Activated CD8-positive, alpha-beta memory T cell treated with anti-CD3 and anti-CD28 coated beads, Interleukin-2, amount 50 U/mL, for 4 hours (primary cell): Measurements from ENCODE around the gene MPPED1.

Experiments
- DNase-seq: peaks from one replicate; pipeline ENCODE4 v3.0.0-alpha.2; 2020

The MPPED1 gene

DNA sequence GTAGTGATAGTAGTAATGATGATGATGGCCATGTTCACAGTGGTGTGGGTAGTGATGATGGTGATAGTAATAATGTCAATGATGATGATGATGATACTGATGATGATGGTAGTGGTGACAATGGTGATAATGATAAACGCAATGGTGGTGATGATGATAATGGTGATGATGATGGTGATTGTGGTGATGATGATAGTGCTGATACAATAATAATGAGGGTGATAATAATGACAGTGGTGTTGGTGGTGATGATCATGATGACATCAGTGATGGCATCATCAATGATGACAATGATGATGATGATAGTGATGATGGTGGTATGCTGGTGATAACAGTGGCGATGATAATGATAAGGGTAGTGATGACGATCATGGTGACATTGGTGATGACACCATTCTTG lies 92.3 kb downstream of the MPPED1 start:
- no peak for DNase-seq

DNA sequence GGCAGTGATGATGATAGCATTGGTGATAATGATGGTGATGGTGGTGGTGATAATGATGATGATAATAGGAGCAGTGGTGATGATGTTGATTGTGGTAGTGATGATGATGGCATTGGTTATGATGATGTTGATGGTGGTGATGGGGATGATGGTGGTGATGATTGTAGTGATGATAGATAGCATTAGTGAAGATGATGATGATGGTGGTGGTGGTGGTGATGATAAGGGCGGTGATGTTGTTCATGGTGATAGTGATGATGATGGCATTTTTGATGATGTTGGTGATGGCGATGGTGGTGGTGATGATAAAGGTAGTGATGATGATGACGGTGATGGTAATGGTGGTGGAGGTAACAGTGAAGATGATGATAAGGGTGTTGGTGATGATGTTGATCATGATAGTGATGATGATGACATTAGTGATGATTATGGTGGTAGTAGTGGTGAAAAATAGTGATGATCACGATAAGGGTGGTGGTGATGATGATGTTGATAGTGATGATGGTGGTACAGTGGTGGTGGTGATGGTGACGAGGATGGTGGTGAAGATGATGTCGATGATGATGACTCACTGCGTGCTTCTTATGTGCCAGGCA lies 93.0 kb downstream of the MPPED1 start:
- DNase-seq = no peak

DNA sequence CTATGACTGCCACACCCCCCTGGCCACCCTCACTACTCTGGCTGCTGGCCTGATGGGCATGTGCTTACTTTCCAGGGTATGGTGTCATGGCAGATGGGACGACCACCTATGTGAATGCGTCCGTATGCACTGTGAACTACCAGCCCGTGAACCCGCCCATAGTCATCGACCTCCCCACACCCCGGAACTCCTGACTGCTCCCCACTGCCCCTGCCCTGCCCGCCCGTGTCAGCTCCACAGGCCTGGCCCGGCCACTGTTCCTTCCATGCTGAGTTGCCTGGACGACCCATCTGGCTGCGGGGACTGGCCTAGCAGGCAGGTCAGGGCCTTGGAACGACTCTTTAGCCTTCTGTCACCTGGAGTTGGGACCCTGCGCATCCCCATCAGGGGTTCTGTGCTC lies 93.6 kb downstream of the MPPED1 start:
- no peak for DNase-seq

DNA sequence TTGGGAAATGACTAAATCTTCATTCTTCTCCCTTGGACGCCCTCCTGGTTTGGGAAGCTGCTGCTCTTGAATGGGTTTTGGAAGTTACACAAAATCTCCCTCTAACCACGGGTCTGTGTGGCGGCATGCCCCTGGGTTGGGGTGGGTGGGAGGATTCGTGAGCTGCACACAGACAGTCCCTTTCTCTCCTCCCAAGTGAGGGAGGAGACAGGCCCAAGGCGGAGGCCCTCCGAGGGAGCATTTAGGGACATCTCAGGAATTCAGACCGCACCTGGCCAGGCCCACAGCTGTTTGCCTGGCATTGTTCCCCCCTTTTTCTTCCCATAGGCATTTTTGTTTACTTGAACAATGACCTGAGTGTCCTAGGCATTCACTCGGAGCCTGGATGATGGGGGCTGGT lies 94.1 kb downstream of the MPPED1 start:
- no peak for DNase-seq

DNA sequence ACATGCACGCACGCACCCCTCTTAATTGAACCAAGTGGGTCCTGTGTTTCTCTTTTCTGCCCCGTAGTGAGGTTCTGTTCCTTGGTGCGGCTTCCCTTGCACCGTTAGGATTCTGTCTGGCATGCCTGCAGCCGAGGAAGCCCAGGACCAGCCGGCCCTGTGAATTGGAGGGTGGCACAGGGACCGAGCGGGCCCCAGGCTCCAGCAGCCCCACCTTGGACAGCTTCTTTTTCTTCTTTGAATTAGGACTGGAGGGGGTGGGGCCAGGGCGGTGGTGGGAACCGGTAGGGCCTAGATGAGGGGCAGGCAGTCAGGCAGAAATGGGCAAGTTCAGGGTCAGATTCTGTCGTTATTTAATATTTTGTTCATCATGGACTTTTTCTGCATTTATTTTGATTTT lies 94.7 kb downstream of the MPPED1 start:
- DNase-seq = no peak

DNA sequence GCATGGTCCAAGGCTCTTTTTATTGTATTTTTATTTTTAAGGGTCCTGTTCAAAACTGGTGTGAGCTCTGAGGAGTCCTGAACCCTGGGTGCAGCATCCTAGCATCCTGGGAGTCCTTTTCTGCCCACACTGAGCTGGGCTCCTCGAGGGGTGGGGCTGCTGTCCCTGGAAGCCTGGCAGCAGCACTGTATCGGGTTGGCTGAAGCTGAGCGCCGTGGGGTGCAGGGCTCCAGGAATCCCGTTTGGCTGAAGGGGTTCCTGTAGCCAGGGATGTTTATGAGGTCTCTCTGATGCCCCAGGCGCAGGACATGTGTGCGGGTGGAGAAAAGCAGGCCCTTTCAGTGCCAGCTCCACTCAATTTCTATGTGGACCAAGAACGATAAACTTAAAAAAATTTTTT lies 95.4 kb downstream of the MPPED1 start:
- no peak for DNase-seq

DNA sequence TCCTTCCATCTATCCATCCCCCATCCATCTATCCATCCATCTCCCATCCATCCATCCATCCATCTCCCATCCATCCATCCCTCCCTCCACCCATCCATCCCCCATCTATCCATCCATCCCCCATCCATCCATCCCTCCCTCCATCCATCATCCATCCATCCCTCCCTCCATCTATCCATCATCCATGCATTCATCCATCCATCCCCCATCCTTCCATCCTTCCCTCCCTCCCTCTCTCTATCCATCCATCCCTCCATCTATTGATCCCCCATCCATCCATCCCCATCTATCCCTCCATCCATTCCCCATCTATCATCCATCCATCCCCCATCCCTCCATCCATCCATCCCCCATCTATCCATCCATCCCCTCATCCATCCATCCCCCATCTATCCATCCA lies 96.7 kb downstream of the MPPED1 start:
- no peak for DNase-seq

DNA sequence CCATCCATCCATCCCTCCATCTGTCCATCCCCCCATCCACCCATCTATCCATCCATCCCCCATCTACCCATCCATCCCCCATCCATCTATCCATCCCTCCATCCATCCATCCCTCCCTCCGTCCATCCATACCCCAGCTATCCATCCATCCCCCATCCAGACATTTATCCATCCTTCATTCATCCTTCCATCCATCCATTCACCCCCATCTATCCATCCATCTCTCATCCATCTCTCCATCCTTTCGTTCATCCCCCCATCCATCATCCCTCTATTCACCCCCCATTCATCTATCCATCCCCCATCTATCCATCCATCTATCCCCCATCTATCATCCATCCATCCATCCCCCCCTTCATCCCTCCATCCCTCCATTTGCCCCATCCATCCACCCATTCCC lies 97.5 kb downstream of the MPPED1 start:
- DNase-seq = no peak

DNA sequence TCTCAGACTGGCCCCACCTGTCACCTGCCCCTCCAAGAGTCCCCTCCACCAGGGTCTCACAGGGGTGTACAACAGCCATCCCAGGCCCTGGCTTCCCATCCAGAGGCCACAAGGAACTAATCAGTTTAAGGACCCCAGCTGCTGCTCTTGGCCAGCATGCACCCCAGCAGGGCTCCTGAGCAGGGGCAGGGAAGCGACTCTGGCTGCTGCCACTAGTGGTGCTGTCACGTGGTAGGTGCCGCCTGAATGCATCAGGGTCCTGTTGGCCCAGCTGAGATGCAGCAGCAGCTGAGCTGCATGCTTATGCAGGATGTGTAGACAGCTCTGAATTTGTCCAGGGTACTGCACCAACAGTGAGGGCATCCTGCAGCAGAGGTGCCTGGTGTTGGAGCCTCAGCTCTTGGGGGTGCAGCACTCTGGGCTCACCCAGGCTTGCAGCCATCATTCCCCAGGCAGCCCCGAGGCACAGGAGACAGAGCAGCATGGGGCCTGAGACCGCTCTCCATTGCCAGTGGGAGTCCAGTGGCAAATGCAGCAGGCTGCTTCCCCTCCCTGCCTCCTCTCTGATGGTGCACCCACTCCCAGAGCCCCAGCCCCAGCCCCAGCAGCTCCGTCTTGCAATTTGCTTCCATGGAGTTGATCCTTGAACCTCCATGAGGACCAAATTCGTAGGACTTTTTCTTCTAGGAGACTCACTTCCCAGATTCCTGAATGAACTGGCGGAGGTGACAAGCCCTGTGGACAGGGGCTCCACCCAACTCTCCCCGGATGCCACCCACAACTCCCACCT lies 98.7 kb downstream of the MPPED1 start:
- no peak for DNase-seq

DNA sequence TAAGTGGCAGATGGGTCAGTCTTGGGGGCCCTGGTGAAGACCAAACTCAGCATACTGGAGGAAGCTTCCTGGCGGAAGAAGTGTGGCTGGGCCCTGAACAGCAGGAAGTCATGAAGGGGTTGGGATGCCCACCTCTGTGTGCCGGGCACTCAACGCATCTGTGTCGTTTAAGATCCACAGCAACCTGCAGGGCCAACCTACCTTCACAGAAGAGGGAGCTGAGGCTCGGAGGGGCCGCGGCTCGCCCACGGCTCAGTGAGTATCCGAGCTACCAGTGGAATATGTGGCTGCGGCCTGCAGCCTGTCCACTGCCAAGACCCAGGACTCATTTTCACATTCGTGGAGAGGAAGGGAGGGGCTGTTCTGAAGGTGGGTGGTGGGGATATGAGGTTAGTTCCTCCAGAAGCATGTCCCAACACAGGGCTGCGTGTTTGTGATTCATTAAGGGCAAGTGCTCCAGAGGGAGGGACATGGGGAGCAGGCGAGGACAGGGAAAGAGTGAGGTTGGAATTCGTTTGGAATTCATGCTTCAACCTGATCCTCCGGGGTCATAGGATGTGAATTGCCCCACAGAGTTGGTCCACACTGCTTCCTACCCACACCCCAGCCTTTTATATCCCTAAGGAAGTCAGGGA lies 99.6 kb downstream of the MPPED1 start:
- DNase-seq = no peak

DNA sequence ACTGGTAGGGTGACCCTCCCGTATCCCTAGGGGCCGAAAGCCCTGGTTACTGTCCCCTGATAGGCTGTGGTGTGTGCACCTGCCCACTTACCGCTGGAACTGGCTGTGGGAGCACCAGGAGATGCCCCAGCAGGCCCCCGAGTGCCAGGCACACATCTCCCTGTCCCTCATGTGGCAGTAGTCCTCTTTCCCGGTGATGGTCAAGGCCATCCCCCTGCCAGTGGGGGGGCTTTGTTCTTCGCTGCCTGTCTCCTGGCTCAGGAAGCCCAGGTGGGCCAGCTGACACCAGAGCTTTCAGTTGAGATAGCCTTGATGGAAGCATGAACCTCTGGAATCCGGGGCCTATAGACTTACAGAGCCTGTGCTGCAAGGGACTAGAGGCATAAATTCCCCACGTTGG lies 100.5 kb downstream of the MPPED1 start:
- DNase-seq = no peak

DNA sequence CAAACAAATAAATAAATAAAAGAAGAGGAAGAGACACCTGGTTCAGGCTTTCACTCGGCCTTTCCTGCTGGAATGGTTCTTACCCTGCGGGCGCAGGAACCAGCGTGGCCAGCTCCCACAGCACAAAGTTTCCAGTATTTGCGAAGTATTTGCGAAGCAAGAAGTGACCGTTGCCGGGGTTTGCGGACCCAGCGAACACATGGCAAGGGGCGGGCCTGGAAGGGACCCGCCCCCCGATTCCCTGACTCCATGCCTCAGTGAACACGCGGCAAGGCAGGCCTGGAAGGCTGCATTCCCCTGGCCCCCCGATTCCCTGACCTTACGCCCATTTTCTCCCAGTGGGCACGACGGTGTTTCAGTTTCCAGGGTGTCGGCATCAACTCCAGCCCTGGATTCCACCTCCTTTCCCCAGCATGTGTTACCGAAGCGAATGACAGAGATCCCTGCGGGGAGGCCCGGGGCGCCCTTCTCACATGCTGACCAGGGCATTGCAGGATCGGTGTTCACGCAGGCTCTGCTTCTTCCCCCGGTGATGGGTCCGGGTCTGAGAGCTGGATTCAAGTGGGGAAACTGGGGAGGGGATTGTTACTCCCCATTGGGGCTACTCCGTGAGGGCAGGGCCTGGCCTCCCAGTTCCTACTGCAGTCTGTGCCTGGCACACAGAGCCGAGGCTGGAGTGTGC lies 102.8 kb downstream of the MPPED1 start:
- no peak for DNase-seq

DNA sequence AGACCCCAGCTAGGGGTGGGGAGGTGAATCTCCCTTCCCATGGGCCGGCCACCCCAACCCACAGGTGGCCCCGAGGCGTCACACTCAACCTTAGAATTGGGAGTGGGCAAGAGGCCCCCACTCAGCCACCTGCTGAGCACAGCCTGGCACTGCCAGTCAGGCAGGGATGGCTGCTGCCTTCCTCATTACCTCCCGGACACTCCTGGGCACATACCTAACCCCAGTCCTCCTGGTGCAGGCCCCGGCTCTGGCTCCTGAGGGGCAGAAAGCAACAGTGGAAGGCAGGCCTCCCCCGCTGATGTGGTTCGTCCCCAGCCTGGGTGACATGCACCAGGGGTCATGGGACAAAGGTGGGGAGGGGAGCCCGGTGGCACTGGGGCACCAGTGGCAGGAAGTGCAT lies 103.6 kb downstream of the MPPED1 start:
- no peak for DNase-seq

DNA sequence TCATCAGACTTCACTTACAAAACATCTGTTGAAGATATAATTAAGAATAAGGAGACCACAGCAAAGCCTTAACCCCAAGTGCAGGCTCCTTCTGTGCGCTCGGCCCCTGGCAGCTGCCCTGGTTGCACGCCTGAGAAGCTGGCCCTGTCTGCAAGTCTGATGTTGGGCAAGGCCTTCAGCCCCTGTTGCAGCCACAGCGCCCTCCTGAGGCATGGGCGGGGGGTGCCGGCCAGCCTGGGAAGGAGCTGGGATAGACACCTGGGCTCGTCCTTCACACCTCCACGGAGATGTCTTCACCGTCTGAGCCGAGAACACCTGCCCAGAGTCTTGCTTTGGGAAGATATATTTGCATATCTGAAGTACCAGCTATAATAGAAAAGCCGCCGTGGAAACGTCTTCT lies 104.1 kb downstream of the MPPED1 start:
- DNase-seq = no peak

DNA sequence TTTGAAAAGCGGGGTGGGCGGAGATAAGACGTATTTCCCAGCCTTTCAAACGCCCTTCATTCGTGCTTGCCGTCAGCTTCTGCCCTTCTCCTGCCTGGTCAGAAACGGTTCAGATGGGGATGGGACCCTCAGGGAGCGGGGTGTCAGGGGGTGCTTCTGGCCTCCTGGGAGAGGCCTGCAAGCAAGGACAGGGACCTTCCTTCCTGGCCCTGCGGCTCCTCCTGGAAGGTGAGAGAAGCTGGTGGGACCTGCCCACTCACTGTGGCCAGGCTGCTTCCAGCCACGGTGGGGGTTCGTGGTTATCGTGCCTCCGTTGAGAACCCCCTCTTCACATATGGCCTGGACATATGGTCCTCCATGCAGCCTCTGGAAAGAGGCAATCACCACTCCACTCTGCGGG lies 104.6 kb downstream of the MPPED1 start:
- DNase-seq = no peak

DNA sequence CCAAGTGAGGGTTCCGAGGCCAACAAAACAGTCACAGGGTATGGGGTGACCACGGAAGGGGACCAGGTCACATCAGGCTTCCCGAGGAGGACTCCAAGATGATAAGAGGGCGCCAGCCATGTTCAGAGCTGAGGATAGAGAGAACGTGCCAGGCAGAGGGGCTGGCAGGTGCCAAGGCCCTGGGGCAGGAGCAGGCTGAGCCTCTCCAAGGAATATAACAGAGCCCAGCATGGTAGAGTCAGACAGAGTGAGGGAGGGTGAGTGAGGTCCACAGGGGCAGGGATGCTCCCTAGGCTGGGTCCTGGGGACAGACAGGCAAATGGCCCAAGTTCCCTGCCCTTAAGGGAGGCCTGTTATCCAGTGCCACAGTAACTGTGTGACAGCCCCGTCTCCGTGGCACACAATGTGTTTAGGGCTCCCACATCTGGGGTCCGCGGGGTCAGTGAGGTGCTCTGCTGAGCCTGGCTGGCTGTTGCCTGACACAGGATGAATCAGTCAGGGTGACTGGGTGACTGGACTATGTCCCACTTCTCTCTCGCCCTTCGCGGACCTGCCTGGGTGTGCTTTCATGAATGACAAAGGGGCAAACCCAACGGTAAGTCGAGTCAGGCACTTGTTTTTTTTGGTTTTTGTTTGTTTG lies 105.3 kb downstream of the MPPED1 start:
- DNase-seq = no peak

DNA sequence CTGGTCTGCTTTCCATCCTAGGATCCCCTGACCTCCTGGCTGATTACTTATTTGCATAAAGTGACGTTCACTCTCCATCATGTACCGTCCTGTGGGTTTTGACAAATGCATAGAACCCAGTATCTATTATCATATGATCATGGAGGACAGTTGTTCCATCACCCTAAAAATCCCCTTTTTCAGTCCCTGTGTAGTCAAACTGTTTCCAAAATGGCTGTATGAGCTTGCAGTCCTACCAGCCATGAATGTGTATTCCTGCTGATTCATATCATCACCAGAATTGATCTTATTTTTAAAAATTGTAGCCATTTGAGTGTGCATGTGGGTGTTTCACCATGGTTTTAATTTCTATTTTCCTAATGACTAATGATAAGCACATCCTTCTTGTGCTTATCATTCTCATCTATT lies 108.8 kb downstream of the MPPED1 start:
- no peak for DNase-seq

DNA sequence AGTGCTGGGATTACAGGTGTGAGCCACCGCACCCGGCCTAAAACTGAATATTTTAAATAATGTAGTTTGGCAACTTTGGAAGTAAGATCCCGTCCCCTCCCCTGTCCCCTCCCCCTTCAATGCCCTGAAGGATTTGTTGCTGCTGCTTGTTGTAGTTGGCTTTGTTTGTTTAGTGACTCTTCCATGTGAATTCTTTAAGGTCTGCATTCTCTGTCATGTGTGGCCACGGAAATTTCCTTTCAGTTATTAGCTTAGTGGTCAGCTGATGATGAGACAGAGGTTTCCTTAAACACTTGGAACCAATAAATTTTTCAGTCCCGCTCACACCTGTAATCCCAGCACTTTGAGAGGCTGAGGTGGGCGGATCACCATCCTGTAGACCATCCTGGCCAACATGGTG lies 109.9 kb downstream of the MPPED1 start:
- no peak for DNase-seq

DNA sequence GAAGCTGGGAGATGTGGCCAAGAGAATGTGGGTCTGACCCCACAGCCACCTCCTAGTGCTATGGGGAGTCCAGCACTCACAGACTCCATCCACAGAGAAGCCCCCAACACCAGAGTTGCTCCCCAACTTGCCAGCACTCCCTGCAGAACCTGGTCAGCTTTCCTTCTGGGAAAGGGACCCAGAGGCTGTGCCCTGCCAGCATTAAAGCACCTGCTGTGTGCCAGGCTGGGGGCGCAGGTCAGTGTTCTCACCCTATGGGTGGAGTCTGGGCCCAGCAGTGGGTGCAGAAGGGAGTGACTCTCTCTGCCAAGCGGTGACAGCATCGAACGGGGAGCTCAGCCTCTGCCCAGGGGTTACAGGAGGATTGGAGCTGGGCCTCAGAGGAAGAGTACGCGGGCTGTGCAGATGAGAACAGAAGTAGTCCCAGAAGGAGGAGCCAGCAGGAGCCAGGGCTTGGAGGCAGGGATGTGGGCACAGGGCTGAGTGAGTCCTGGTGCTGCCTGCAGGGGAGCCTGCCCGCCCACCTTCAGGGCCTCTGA lies 114.4 kb downstream of the MPPED1 start:
- DNase-seq = no peak

DNA sequence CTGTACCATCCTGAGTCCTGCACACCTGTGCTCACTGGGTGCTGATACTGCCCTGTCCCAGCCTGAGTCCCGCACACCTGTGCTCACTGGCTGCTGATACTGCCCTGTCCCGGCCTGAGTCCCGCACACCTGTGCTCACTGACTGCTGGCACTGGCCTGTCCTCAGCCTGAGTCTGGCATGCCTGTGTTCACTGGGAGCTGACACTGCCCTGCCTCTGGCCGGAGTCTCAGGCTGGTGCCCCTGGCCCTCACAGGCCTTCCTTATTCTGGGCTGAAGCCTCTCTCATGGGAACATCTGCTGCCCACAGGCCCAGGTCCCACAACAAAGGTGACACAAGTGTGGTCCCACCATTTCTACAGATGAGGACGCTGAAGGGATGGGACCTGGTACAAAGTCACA lies 115.1 kb downstream of the MPPED1 start:
- DNase-seq = no peak

DNA sequence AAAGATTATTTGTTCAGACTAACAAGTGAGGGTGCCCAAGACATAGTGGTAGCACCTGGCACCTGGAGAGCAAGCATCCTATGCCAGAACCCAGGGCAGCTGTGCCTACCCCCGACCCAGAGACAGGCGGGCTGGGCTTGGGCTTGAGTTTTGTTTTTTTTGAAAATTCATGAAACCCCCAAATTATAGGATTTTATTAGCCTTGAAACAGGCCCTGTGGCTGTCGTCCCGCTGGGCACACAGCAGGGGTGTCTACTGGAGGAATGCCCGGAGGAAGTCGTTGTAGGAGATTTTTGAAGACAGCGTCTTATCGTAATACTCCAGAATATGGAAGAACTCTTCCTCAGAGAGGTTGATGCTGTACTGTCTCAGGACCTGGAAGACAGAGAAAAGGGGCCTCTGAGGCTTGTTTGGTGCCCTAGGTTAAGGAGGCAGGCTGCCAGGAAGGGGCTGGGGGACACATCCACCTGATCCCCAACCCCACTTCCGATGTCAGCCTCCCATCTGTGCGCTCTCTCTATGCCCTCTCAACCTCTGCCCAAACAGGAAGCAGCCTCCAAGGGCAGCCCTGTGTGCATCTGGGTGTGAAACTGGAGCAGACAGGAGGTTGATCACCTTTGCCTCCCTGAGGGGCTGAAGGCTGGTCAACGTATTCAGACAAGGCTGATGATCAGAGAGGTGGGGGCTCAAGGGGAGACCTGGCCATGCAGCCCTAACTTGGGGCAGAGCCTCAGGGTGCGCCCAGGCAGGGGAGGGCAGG lies 117.0 kb downstream of the MPPED1 start:
- no peak for DNase-seq

DNA sequence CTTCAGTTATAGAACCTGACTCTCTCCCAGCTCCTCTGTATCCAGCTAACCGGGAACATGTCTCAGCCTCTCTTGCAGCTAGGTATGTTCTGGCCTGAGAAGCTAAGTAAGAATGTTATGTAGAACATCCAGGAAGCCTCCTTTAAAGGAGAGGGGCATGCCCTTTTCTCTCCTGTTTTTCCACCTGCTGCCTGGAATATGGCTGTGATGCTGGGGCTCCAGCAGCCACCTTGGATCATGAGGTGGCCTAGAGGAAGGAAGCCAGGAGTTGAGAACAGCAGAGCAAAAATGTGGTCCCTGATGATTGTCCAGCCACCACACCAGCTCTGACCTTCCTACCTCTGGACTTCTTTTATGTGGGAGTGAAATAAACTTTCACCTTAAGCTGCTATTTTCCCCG lies 117.6 kb downstream of the MPPED1 start:
- no peak for DNase-seq
